NCI-H2081 (cell line): Measurements from ENCODE around the gene FBXW5.

Source experiments
- DNase-seq, 2 experiments: peaks; one replicate each; lab custom pipeline; 2025; lab: John Stamatoyannopoulos, UW

The FBXW5 gene

GRCh38 chr9:136934277-136934676 lies 10.3 kb downstream of the FBXW5 start:
- no peak for DNase-seq

GRCh38 chr9:136931611-136932130 lies 12.9 kb downstream of the FBXW5 start:
- no peak for DNase-seq

GRCh38 chr9:136930014-136930413 lies 14.5 kb downstream of the FBXW5 start:
- DNase-seq: no peak

- DNase-seq: no peak
Measured at GRCh38 chr9:136928591-136928990, 15.9 kb downstream of the FBXW5 start.

- DNase-seq: no peak
Measured at GRCh38 chr9:136927343-136928271, 16.9 kb downstream of the FBXW5 start.

- DNase-seq: no peak
Measured at GRCh38 chr9:136926749-136927148, 17.8 kb downstream of the FBXW5 start.

- DNase-seq: no peak
Measured at GRCh38 chr9:136926154-136926704, 18.3 kb downstream of the FBXW5 start.

GRCh38 chr9:136925414-136926153 lies 19.0 kb downstream of the FBXW5 start:
- DNase-seq: no peak

GRCh38 chr9:136923881-136924280 lies 20.7 kb downstream of the FBXW5 start:
- DNase-seq: no peak

- no peak for DNase-seq
Measured at GRCh38 chr9:136922540-136922939, 22.0 kb downstream of the FBXW5 start.

- no peak for DNase-seq
Measured at GRCh38 chr9:136921718-136922117, 22.8 kb downstream of the FBXW5 start.

GRCh38 chr9:136921307-136921706 lies 23.2 kb downstream of the FBXW5 start:
- no peak for DNase-seq

GRCh38 chr9:136920734-136921231 lies 23.8 kb downstream of the FBXW5 start:
- DNase-seq: no peak

GRCh38 chr9:136920069-136920468 lies 24.5 kb downstream of the FBXW5 start:
- DNase-seq: no peak

- no peak for DNase-seq
Measured at GRCh38 chr9:136917902-136918301, 26.6 kb downstream of the FBXW5 start.

GRCh38 chr9:136916330-136917184 lies 28.0 kb downstream of the FBXW5 start:
- no peak for DNase-seq

- no peak for DNase-seq
Measured at GRCh38 chr9:136915632-136916329, 28.8 kb downstream of the FBXW5 start.

- no peak for DNase-seq
Measured at GRCh38 chr9:136913701-136914438, 30.7 kb downstream of the FBXW5 start.

GRCh38 chr9:136910901-136911245 lies 33.7 kb downstream of the FBXW5 start:
- no peak for DNase-seq
